Measurements from ENCODE around the gene EDN2.

Gene EDN2

GRCh38 chr1:41484402-41485241 lies at the start of gene EDN2:
EDN2 (minus strand) TSS chr1:41484683; CDS start chr1:41484601, 82 bp downstream.
- in situ Hi-C loops (cut with MboI; ENCODE audit: low sequenced_read_pairs), result no loop called here

- in situ Hi-C loops (cut with MboI; ENCODE audit: low sequenced_read_pairs), result no loop called here
These were observed 49.2 kb upstream of the EDN2 start for GRCh38 chr1:41533731-41534080.

GRCh38 chr1:41533016-41533730 lies 48.7 kb upstream of the EDN2 start:
- in situ Hi-C loops (cut with MboI; ENCODE audit: low sequenced_read_pairs), result no loop called here

- in situ Hi-C loops (cut with MboI; ENCODE audit: low sequenced_read_pairs), result no loop called here
These were observed 47.9 kb upstream of the EDN2 start for GRCh38 chr1:41532206-41532975.

GRCh38 chr1:41530411-41530810 lies 45.9 kb upstream of the EDN2 start:
- in situ Hi-C loops (cut with MboI; ENCODE audit: low sequenced_read_pairs), result no loop called here

GRCh38 chr1:41529621-41530395 lies 45.3 kb upstream of the EDN2 start:
- in situ Hi-C loops (cut with MboI; ENCODE audit: low sequenced_read_pairs), result no loop called here

GRCh38 chr1:41528726-41529605 lies 44.5 kb upstream of the EDN2 start:
- in situ Hi-C loops (cut with MboI; ENCODE audit: low sequenced_read_pairs), result no loop called here

GRCh38 chr1:41528106-41528505 lies 43.6 kb upstream of the EDN2 start:
- in situ Hi-C loops (cut with MboI; ENCODE audit: low sequenced_read_pairs), result no loop called here

- in situ Hi-C loops (cut with MboI; ENCODE audit: low sequenced_read_pairs), result no loop called here
These were observed 42.6 kb upstream of the EDN2 start for GRCh38 chr1:41526956-41527561.

- in situ Hi-C loops (cut with MboI; ENCODE audit: low sequenced_read_pairs), result no loop called here
These were observed 41.6 kb upstream of the EDN2 start for GRCh38 chr1:41525891-41526587.

GRCh38 chr1:41524676-41525675 lies 40.5 kb upstream of the EDN2 start:
- in situ Hi-C loops (cut with MboI; ENCODE audit: low sequenced_read_pairs), result no loop called here

- in situ Hi-C loops (cut with MboI; ENCODE audit: low sequenced_read_pairs), result no loop called here
These were observed 39.6 kb upstream of the EDN2 start for GRCh38 chr1:41523949-41524675.

GRCh38 chr1:41523071-41523470 lies 38.6 kb upstream of the EDN2 start:
- in situ Hi-C loops (cut with MboI; ENCODE audit: low sequenced_read_pairs), result no loop called here

- in situ Hi-C loops (cut with MboI; ENCODE audit: low sequenced_read_pairs), result no loop called here
These were observed 37.3 kb upstream of the EDN2 start for GRCh38 chr1:41521766-41522165.

- in situ Hi-C loops (cut with MboI; ENCODE audit: low sequenced_read_pairs), result no loop called here
These were observed 36.7 kb upstream of the EDN2 start for GRCh38 chr1:41520951-41521752.

- in situ Hi-C loops (cut with MboI; ENCODE audit: low sequenced_read_pairs), result no loop called here
These were observed 35.2 kb upstream of the EDN2 start for GRCh38 chr1:41519667-41520066.

All from HL-60/S4 (cell line).